GM18498 (cell line): ENCODE measurements around the gene SIGLEC12.
"Not testable (repeated sequence)": the region's sequence is repeated elsewhere in the genome, so short reads cannot be mapped to it uniquely, and the experiment has no call there.

Experiments
- ATAC-seq: cut with Tn5 transposase; IDR thresholded peaks from one replicate; pipeline ENCODE4 v1.9.1; 2021; ENCODE audit warnings: mild to moderate bottlenecking, moderate library complexity; ENCODE audit not compliant: unreplicated experiment

Gene SIGLEC12

GRCh38 chr19:51485960-51486660 is 15.5 kb downstream of the SIGLEC12 start:
- no peak for ATAC-seq

- ATAC-seq = no peak
Observed at GRCh38 chr19:51480590-51480989, 21.0 kb downstream of the SIGLEC12 start.

GRCh38 chr19:51479531-51480331 is 21.9 kb downstream of the SIGLEC12 start:
- ATAC-seq = no peak

GRCh38 chr19:51478381-51479234 is 23.0 kb downstream of the SIGLEC12 start, which contains the start of gene CEACAM18:
Gene CEACAM18, plus strand, starts transcription at chr19:51478539.
- no peak for ATAC-seq

GRCh38 chr19:51477344-51477743 is 24.3 kb downstream of the SIGLEC12 start:
- ATAC-seq = no peak

GRCh38 chr19:51476164-51476563 is 25.4 kb downstream of the SIGLEC12 start:
- no peak for ATAC-seq

- no peak for ATAC-seq
Observed at GRCh38 chr19:51473009-51473707, 28.4 kb downstream of the SIGLEC12 start.

GRCh38 chr19:51472607-51473006 is 29.0 kb downstream of the SIGLEC12 start:
- ATAC-seq = no peak

GRCh38 chr19:51471527-51471926 is 30.1 kb downstream of the SIGLEC12 start:
- ATAC-seq = no peak

GRCh38 chr19:51470966-51471365 is 30.6 kb downstream of the SIGLEC12 start:
- ATAC-seq = no peak

GRCh38 chr19:51469629-51470028 is 32.0 kb downstream of the SIGLEC12 start:
- ATAC-seq = no peak

- no peak for ATAC-seq
Observed at GRCh38 chr19:51469162-51469561, 32.4 kb downstream of the SIGLEC12 start.

GRCh38 chr19:51468545-51468920 is 33.1 kb downstream of the SIGLEC12 start:
- no peak for ATAC-seq

GRCh38 chr19:51467864-51468544 is 33.6 kb downstream of the SIGLEC12 start:
- ATAC-seq = no peak

- no peak for ATAC-seq
Observed at GRCh38 chr19:51466723-51467122, 34.9 kb downstream of the SIGLEC12 start.

GRCh38 chr19:51463976-51464581 is 37.5 kb downstream of the SIGLEC12 start:
- not testable (repeated sequence) for ATAC-seq

- no peak for ATAC-seq
Observed at GRCh38 chr19:51462681-51463080, 38.9 kb downstream of the SIGLEC12 start.

GRCh38 chr19:51462276-51462675 is 39.3 kb downstream of the SIGLEC12 start:
- ATAC-seq = no peak

GRCh38 chr19:51461723-51462161 is 39.9 kb downstream of the SIGLEC12 start:
- ATAC-seq = no peak
